IPS-18c (cell line): Measurements from ENCODE around the gene MEIOB.
A peak's percentile ranks its signal among the peaks of the same experiment; 100 is the strongest.

ENCODE experiments used
- H3K4me3 ChIP-seq: 2 replicates; pipeline ENCODE4 v1.7.0; 2013; ENCODE audit warnings: low read depth, mild to moderate bottlenecking, low read length, moderate library complexity; ENCODE audit not compliant: insufficient read depth
- H3K9me3 ChIP-seq: one replicate; pipeline ENCODE4 v1.6.1; 2013; ENCODE audit warnings: mild to moderate bottlenecking, low read length, moderate library complexity; ENCODE audit not compliant: control insufficient read depth, insufficient read depth

Gene MEIOB

DNA sequence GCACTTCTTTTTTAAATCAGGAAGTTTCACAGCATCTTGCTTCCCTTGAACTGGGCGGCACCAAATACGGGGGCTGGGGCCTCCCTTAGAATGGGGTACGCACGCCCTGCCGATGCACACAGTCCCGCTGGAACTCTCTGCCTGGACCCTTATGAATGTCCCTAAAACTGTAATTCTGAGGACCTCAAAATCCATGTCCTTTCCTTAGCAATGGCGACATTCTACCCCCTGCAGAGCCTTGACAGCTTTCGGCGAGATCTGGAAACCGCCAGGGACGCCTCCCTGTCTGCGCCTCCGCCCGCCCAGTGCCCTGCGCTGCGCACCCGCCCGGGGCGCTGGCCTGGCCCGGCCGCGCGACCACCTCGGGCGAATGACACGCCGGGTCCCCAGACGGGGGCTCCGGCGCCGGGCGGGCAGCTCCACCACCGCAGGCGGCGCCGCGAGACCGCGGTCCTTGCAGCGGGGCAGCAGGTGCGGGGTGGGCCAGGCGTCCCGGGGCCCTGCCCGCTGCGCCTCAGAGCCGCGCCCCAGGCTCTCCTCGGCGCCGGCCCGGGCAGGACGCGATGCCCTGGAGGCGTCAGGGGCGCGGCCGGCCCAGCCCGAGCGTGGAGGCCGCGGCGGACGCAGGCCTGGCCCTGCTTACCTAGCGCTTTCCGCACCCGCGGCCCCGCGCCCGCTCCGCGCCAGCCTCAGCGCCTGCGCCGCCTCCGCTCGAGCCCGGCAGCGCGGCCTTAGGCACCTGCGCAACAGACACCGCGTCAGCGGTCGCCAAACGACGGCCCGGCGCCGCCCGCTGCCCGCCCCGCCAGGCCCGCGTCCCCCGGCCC lies 45.9 kb downstream of the MEIOB start:
- H3K9me3 ChIP-seq = peaks cover 2% of the 10 kb centered on the region
- peak overlapping the region; percentile 55 for H3K4me3 ChIP-seq

DNA sequence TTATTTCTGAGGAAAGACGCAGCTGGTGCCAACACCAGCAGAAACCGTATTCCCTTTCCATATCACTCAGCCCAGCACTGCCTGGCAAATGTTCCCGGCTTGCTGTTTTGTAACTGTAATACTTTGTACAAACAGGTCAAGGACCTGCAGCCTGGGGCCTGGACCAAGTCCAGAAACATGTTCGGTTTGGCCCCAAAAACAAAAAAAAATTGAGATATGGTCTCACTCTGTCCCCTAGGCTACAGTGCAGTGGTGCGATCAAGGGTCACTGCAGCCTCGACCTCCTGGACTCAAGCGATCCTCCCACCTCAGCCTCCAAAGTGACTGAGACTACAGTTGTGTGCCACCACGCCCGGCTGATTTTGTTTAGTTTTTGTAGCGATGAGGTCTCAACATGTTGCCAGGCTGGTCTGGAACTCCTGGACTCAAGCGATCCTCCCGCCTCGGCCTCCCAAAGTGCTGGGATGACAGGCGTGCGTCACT lies 46.5 kb downstream of the MEIOB start:
- H3K9me3 ChIP-seq = peaks cover 2% of the 10 kb centered on the region
- peak overlapping the region; percentile 55; the same call in 1 of the 2 replicates for H3K4me3 ChIP-seq

DNA sequence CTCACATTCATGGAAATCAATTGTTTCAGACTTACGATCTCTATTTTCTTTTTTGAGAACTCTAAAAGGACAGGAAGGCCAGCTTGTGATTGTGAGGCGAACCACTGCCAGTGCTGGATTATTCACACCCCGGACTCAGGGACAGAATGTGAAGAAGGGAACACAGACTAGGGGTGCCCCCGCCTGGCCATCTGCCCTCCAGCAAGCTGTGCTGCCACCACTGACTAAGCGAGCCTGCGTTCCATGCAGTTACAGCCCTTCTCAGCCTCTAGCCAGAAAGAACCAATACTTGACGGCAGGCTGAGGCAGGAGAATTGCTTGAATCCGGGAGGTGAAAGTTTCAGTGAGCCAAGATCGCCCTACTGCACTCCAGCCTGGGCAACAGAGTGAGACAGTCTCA lies 48.1 kb downstream of the MEIOB start:
- Histone ChIP-seq H3K4me3 (no peak overlapping the region), H3K9me3 (peaks cover 2% of the 10 kb centered on the region)

DNA sequence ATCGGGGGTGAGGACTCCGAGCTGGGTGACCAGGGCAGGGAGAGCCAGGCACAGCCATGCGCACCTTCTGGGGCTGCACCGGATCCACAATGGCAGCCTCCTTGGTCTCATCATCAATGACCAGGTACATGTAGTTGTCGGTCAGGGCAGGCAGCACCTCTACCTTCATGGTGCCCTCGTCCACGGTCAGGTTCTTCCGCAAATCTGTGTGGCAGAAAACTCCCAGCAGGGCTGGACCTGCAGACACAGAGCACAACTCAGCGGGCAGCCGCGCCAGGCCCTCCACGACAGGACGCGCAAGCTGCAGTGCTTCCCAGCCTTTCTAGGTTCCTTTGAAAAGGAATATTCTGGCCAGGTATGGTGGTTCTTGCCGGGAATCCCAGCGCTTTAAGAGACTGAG lies 49.2 kb downstream of the MEIOB start:
- Histone ChIP-seq H3K9me3 (peaks cover 2% of the 10 kb centered on the region), H3K4me3 (no peak overlapping the region)

DNA sequence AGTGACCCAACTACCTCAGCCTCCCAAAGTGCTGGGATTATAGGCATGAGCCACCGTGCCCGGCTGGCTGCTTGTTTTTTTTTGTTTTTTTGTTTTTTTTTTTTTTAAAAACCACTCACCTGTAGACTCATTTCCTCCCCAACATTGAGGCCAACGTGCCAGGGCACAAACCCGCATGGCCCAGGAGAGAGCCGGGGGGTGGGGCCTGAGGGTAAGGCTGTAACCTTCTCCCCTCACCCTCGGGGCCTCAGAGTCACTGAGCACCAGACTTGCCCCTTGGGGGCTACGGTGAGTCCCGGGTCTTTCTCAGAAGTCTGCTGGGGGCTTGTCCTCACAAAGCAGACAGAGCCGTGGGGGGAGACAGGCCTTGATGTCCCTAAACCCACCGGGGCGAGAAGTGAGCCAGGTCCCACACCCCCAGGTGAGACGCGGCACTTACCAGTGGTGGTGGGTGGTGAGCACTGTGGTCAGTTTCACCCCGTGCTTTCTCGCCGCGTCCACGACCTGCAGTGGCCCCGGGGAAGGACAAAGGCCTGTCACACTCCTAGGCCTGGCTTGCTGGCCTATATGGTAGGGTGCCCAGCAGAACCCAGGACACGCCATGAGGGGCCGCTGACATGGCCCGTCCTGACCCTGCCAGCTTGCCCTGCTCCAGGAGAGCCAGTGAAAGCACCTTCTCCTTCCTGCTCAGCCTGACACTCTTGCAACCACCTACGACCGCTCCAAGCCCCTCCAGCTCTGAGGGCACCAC lies 49.9 kb downstream of the MEIOB start:
- Histone ChIP-seq H3K9me3 (peaks cover 2% of the 10 kb centered on the region), H3K4me3 (no peak overlapping the region)

DNA sequence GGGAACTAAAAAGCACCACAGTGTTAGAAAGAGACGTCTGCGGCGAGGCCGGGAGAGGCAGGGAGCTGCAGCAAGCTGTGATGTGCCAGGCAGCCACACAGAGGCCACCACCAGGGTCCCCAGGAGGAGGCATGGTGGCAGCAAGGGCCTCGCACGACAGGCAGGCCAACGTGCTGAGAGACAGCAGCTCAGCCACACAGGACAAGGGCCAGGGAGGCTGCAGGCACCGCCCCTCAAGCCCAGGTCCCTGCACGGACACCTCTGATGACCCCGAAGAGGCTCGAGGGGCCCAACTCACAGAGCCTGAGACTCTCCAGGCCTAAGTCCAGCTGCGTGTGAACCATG lies 51.0 kb downstream of the MEIOB start:
- H3K9me3 ChIP-seq = no peaks in the 10 kb centered on the region
- no peak overlapping the region for H3K4me3 ChIP-seq

DNA sequence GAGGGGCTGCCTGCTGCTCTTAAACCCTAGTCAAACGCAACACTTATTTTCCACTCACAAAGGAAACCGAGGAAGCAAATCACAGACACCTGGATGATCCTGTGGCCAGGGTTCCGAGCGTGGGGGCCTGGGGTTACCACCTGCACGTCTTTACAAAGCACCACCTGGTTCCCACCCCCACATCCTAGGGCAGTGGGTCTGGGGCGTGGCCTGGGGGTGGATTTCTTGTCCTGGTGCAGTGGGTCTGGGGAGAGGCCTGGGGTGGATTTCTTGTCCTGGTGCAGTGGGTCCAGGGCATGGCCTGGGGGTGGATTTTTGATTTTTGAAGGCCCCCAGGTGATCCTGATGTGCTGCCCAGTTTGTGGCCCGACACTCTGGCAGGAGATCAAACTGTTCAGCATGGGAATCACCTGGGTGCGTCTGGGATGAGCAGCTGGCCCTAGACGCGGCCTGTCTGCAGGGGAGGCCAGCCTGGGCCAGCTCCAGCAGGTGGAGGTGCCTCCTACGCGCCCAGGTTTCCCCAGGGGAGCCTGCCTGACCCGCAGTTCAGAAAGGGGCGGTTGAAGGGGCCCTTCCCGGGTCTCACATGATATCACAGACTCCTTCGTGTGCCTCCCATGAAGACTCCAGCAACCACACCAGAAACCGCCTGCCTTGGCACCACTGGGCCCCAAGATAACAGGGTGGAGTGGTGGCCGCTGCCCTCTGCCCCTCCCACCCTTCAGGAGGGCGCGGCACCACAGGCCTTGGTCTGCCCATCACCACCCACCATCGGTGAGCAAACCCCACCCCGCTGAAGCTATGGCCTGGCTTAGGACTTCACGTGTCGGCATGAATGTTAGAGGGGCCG lies 51.6 kb downstream of the MEIOB start:
- no peak overlapping the region for H3K4me3 ChIP-seq
- no peaks in the 10 kb centered on the region for H3K9me3 ChIP-seq

DNA sequence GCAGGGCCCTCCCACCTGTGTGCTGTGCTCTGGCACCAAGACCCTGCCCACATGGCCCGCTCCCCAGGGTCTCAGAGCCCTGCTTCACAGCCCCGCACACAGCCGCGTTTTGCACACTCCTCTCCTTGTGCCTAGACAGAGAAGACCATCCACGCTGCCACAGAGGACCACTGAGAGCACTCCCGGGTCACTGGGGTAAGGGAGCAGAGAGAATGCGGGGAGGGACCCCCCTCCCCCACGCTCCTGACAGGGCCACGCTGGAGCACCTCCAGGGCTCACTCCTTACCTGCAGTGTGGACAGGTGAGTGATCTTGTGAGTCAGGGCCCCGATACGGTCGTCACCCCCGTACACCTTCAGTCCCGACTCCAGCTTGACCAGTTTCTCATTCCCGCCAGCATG lies 52.4 kb downstream of the MEIOB start:
- H3K9me3 ChIP-seq = no peaks in the 10 kb centered on the region
- H3K4me3 ChIP-seq = no peak overlapping the region

DNA sequence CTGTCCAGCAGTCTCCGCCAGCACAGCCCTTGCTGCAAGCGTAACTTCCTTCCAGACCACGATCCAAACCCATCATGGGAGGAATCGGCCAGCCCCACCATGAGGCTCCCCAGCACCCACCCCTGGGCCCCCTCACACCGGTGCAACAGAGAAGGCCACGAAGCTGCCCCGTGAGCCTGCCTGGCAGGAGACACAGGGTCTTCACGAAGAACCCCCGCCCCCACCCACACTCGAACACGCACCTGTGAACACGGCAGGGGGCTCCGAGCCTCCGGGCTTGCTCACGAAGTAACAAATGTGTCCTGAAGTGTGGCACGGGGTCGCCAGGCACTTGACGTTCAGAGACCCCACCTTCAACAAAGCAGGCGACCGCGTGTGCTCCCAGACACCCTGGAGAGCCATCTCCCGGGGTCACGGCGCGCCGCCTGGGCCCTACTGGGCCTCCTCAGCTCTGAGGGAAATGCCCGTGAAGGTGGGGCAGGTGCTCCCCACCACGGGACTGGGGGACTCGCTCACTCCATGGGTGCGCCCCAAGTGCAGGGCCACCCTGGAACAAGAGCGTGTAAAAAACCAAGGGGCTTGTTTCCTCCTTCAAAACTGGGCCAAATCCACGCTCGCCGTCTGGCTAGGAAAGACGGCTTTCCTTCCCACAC lies 53.0 kb downstream of the MEIOB start:
- no peaks in the 10 kb centered on the region for H3K9me3 ChIP-seq
- no peak overlapping the region for H3K4me3 ChIP-seq

DNA sequence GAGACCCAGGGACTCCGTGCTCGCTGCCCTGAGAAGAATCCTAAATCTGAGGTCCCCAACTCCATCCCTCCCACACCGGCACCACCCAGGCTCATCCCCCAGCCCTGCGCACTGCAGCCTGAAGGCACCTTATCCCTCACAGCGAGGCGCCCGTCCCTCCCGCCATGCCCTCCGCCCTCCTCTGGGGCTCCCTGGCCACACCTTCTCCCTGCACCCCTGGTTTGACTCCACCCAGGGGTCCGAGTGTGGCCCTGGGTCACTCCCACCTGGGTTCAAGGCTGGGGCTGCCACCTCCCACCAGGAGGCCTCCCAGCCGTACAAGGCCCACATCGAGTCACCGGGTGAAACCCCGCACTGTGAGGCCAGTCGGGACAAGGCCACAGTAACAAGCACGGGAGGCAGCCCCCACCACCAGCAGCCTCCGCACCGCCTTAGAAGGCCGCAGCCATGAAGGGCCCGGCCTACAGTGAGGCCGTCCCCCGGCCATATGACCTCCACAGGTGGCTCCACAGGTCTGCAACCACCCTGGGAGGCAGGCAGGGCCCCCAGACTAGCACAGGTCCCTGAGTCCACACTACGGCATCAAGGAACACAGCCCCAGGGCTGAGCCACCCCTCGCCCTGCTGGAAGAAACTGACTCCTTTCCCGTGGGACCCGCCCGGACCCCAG lies 53.6 kb downstream of the MEIOB start:
- H3K4me3 ChIP-seq = no peak overlapping the region
- no peaks in the 10 kb centered on the region for H3K9me3 ChIP-seq

DNA sequence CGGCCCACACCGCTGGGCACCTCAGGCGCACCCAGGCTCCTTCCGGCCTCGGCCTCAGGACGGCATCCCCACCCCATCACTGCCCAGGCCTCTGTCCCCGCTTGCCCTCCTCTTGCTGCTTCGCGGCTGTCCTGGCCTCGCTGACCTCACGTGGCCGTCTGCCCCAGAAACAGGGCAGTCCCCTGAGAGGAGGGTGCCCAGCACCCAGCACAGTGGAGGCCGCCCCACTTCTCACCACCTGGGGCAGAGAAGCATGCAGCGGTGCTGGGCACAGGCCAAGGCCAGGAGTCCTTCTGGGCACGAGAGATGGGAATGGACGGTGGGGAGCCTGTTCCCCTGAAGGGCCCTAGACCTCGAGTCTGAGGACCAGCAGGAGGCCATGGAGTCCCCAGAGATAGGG lies 54.2 kb downstream of the MEIOB start:
- H3K9me3 ChIP-seq = no peaks in the 10 kb centered on the region
- H3K4me3 ChIP-seq = no peak overlapping the region

DNA sequence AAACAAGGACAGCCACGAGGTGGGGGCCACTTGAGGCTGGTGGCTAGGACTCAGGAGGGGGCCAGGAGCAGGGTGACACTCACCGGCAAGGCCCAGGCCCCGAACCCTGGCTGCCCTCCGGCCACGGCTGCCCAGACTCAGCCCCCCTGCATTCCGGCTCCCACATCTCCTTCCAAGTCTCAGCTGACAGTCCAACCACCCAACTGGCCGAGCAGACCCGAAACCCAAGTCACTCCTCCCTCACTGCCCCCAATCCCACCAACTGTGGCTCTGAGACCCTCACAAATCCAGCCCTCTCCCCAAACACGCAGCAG lies 54.7 kb downstream of the MEIOB start:
- Histone ChIP-seq H3K9me3 (no peaks in the 10 kb centered on the region), H3K4me3 (no peak overlapping the region)

DNA sequence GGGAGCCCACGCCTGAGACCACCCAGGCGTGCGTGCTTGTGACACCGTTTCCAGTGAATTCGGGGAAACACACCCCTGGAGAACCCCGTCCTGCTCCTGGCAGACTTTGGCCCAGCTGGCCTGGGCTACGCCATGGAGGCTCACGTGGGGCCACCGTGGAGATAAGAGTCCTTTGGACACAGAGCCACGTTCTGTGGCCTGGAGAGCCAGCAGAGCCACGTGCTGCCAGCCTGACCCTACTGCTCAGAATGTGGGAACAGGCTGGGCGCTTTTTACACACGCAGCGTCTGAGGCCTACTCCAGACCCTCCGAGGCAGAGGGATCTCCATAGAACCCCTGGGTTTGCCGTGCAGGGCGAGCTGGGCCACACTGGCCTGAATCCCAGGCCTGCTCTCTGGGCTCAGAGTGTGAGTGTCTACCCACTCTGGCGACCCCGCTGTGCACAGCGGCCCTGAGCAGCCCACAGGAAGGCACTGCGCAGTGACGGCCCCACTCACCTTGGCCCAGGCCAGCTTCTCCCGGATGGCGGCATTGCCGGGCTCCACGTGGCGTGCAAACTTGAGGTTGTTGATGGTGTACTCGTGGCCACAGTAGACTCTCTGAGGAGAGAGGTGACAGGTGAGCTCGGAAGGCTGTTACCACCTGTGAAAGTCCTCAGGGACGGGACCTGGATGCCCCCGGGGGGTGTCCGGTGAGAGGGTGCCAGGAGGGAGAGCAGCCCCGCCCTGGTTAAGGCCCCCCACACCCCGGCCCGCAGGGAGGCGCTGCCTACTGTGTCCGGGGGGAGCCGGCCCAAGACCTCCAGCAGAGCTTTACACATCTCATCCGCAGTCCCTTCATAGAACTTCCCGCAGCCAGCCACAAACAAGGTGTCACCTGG lies 55.3 kb downstream of the MEIOB start:
- no peak overlapping the region for H3K4me3 ChIP-seq
- H3K9me3 ChIP-seq = no peaks in the 10 kb centered on the region

DNA sequence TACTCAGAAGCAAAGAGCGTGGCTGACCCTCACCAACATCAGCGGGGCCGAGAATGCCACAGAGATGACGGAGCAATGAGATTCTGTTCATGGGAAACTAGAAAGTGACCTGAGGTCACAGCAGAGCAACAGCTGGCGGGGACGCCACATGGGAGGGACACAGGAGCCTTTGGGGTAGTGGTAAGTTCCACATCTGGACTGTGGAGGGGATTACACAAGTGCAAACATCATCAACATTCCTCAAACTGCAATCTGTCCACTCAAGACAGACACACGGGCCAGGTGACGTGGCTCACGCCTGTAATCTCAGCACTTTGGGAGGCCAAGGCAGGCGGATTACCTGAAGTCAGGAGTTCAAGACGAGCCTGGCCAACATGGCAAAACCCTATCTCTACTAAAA lies 56.5 kb downstream of the MEIOB start:
- Histone ChIP-seq H3K9me3 (no peaks in the 10 kb centered on the region), H3K4me3 (no peak overlapping the region)

DNA sequence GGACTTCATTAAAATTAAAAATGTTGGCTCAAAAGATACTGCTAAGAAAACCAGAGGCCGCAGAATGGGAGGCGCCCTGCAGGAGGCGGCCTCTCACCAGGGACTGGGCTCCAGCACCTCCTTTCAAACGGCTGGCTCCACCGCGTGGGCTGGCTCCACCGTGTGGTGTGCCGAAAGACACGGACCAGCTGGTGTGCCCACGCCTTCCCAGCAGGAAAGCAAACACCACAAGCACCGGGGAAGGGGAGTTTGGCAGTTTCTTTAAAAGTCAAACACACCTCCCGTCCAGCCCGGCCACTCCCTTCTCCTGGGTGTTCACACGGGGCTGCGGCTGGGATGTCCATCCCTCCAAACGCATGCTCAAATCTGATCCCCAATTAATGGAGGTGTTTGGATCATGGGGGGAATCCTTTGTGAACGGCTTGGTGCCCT lies 59.2 kb downstream of the MEIOB start:
- Histone ChIP-seq H3K4me3 (no peak overlapping the region), H3K9me3 (no peaks in the 10 kb centered on the region)

DNA sequence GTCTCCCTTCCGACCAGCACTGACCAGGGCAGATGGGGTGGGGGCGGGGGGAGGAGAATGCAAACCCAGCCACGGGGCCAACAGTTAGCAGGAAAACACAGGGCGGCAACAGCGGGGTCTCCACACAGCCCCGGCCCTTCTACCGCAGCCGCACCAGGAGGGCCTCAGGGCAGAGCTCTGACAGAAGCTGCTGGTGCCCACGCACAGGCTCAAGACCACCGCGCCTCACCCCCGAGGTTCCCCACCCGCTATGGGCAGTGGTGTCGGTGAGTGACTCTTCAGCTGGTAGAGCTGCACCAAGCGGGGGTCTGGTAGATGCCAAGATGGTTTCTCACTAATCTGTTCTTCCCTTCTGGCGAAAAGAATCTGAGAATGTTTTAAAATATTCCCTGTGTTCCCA lies 61.4 kb downstream of the MEIOB start:
- H3K9me3 ChIP-seq = peaks cover 4% of the 10 kb centered on the region
- no peak overlapping the region for H3K4me3 ChIP-seq
